IMR-90 (cell line): ENCODE results near the gene MGME1.

Experiments used
- RAD21 ChIP-seq: IDR thresholded peaks from 2 replicates; pipeline ENCODE4 v1.6.1; 2012; ENCODE audit warnings: low read length, improper control_type of control experiment
- TF ChIP-seq, protein P1 (sequence below): conservative IDR thresholded peaks from 2 replicates; pipeline ENCODE4 v1.5.1; 2012; ENCODE audit warnings: mild to moderate bottlenecking, low read depth, low read length, improper control_type of control experiment

DNA sequence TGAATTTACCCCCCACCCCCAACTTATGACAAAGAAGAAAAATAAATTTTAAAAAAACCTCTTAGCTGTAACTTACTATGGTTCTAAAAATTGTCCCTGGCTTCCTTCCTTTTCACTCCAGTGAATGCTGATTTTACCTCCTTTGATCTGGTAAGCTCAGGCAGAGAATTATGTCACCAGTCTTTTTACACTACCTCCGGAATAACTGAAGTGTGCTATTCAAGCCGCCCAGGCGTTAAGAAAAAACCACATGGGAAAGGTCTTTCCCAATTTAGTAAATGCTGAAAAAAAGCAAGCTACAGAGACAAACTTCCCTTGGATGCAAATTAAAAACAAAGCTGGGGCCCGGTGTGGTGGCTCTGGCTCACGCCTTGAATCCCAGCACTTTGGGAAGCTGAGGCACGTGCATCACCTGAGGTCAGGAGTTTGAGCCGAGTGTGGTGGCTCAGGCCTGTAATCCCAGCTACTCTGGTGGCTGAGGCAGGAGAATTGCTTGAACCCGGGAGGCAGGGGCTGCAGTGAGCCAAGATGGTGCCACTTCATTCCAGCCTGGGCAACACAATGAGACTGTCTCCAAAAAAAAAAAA lies 12.6 kb upstream of the MGME1 start:
- no peak for TF ChIP-seq RAD21
- TF ChIP-seq, protein P1, sequence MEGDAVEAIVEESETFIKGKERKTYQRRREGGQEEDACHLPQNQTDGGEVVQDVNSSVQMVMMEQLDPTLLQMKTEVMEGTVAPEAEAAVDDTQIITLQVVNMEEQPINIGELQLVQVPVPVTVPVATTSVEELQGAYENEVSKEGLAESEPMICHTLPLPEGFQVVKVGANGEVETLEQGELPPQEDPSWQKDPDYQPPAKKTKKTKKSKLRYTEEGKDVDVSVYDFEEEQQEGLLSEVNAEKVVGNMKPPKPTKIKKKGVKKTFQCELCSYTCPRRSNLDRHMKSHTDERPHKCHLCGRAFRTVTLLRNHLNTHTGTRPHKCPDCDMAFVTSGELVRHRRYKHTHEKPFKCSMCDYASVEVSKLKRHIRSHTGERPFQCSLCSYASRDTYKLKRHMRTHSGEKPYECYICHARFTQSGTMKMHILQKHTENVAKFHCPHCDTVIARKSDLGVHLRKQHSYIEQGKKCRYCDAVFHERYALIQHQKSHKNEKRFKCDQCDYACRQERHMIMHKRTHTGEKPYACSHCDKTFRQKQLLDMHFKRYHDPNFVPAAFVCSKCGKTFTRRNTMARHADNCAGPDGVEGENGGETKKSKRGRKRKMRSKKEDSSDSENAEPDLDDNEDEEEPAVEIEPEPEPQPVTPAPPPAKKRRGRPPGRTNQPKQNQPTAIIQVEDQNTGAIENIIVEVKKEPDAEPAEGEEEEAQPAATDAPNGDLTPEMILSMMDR, result no peak
